Measurements from ENCODE around the gene CCNC.

DNA sequence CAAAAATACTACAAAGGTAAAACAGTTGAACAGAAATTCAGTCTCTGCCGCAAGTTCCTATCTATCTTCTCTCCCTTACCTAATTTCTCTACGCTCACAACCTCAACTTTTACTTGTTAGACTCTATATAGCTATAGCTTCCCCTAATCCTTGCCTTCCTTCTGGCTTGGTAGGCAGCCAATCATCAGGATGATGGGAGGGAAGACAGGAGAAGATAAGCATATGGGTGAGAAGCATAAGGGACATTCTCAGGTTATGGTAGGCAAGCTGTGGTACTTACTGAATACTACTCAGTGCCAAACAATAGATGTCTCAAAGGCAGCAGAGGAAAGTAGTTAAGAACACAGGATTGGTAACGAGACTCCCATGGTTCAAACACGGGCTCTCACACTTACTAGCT, 7.8 kb downstream of the CCNC start:
- no peak for TF ChIP-seq POLR2AphosphoS5 (IDR thresholded peaks at IDR 0.05; ENCODE audit: low read depth, low read length)
- TF ChIP-seq POLR2A (IDR thresholded peaks at IDR 0.05; ENCODE audit: low read depth, low read length): no peak
- no peak for TF ChIP-seq TAF1 (IDR thresholded peaks at IDR 0.05; ENCODE audit: borderline replicate concordance, low read depth, low read length)
